Measurements from ENCODE around the gene DISC1.
"Not testable (repeated sequence)": the region's sequence is repeated elsewhere in the genome, so short reads cannot be mapped to it uniquely, and the experiment has no call there.

The DISC1 gene

DNA sequence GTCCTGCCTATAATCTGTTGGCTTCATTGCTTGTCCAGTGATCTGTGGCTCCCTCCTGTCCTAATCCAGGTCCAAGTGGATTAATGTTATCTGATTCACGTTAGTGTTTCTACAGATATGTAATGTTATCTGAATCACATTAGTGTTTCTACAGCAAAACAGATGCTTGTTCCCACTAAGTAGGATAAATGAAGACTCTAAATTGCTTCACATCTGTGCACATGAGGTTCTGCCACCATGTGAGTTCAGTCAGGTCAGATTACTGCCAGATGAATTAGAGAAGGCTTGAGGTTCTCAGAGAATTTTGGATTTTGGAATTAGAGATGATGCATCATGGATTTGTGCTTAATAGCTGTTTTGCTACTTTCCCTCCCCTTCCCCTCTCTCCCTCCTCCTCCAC lies 13.2 kb downstream of the DISC1 start:
- DNase-seq: no peak

GRCh38 chr1:231641444-231641843 lies 14.9 kb downstream of the DISC1 start:
- DNase-seq: not testable (repeated sequence)

- DNase-seq: not testable (repeated sequence)
Observed at GRCh38 chr1:231642061-231642460, 15.5 kb downstream of the DISC1 start.

DNA sequence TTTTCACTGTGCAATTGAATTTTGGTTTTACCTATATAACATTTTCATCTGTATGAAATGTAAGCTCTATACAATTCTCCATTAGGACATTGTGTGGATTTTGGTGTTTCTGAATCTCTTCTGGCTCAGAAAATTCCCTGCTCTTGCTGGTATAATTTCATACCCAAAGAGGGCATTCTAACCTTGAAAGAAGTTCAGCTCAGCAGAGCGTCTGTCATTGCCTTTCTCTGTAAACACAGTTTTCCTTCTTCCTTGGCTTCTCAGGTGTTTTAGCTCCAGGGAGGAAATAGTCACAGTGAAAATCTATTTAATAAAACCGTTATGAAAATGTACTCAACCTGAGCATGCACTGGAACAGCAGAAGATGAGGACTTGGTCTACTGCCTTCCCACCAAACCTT lies 16.0 kb downstream of the DISC1 start:
- DNase-seq: no peak

- no peak for DNase-seq
Observed at GRCh38 chr1:231643071-231643934, 16.7 kb downstream of the DISC1 start.

DNA sequence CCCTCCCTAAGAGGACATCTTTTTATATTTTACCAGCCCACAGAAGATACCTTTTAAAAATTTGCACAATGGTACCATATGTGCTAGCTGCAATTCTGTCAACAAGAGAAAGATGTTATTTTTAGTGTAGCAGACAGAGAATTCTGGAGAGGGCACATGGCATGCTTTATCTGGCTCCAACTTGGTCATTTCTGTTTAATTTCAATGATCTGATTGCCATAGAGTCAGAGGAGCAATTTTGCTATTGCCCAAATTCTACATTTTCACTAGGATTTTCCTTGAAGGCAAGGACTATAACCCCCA lies 17.3 kb downstream of the DISC1 start:
- DNase-seq: no peak

DNA sequence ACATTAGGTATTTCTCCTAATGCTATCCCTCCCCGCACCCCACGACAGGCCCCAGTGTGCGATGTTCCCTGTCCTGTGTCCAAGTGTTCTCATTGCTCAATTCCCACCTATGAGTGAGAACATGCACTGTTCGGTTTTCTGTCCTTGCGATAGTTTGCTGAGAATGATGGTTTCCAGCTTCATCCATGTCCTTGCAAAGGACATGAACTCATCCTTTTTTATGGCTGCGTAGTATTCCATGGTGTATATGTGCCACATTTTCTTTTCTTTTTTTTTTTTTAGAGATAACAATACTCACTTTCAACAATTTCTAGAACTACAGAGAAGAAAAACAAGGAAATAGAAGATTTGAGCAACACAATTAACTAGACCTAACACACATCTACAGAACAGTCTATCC lies 19.0 kb downstream of the DISC1 start:
- DNase-seq: not testable (repeated sequence)

DNA sequence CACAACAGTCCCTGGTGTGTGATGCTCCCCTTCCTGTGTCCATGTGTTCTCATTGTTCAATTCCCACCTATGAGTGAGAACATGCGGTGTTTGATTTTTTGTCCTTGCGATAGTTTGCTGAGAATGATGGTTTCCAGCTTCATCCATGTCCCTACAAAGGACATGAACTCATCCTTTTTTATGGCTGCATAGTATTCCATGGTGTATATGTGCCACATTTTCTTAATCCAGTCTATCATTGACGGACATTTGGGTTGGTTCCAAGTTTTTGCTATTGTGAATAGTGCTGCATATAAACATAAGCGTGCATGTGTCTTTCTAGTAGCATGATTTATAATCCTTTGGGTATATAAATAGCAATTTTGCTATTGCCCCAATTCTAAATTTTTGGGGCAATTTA lies 19.6 kb downstream of the DISC1 start:
- not testable (repeated sequence) for DNase-seq

DNA sequence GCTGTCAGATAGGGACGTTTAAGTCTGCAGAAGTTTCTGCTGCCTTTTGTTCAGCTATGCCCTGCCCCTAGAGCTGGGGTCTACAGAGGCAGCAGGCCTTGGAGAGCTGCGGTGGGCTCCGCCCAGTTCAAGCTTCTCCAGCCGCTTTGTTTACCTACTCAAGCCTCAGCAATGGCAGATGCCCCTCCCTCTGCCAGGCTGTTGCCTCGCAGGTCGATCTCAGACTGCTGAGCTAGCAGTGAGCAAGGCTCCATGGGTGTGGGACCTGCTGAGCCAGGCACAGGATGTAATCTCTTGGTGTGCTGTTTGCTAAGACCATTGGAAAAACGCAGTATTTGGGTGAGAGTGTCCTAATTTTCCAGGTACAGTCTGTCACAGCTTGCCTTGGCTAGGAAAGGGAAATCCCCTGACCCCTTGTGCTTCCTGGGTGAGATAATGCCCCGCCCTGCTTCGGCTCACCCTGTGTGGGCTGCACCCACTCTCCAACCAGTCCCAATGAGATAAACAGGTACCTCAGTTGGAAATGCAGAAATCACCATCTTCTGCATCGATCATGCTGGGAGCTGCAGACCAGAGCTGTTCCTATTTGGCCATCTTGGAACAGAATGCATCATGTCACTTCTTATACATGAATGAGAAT lies 25.2 kb downstream of the DISC1 start:
- DNase-seq: not testable (repeated sequence)

- DNase-seq: no peak
Observed at GRCh38 chr1:231653632-231654031, 27.0 kb downstream of the DISC1 start.

- DNase-seq: no peak
Observed at GRCh38 chr1:231656741-231657140, 30.2 kb downstream of the DISC1 start.

GRCh38 chr1:231658223-231658622 lies 31.6 kb downstream of the DISC1 start:
- not testable (repeated sequence) for DNase-seq

DNA sequence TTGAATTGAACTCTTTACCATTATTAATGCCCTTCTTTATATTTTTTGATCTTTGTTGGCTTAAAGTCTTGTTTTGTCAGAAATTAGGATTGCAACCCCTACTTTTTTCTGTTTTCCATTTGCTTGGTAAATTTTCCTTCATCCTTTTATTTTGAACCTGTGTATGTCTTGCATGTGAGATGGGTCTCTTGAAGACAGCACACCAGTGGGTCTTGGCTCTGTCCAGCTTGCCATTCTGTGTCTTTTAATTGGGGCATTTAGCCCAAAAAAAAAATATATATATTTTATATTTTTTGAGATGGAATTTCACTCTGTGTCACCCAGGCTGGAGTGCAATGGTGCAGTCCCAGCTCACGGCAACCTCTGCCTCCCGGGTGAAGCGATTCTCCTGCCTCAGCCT lies 33.6 kb downstream of the DISC1 start:
- no peak for DNase-seq

GRCh38 chr1:231663211-231663792 lies 36.7 kb downstream of the DISC1 start:
- DNase-seq: no peak

GRCh38 chr1:231665101-231665500 lies 38.5 kb downstream of the DISC1 start:
- no peak for DNase-seq

- no peak for DNase-seq
Observed at GRCh38 chr1:231665726-231666125, 39.1 kb downstream of the DISC1 start.

- no peak for DNase-seq
Observed at GRCh38 chr1:231666220-231666936, 39.8 kb downstream of the DISC1 start.

DNA sequence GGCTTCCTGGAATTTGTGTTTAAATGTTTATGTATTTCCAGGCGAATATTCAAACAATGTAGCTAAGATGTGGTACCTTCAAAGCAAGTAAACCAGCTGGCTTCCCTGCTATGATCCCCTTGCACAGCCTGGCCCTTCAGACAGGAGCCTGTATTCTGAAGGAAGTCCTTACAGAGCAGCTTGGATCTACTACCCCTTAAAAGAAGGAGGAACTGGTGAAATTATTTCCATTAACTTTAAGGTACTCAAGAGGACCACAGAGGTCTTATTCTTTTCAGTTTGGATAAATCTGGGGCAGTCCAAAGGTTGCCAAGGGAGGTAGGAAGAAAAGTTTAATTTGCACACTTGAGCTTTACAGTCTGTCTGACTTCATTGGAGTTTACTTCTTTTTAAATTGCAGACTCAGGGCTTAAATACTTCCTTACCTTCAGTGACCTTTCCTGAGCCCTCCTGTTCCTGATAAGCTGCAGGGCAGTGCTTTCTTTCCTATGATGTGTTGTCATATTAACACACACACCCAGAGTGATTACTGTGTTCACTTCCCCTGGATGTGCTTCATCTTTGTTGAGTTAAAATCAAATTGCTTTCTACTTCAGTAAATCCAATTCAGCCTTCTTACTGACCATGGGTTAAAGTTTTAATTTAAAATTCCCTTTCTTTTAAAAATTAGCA lies 40.5 kb downstream of the DISC1 start:
- no peak for DNase-seq

GRCh38 chr1:231667896-231668506 lies 41.4 kb downstream of the DISC1 start:
- DNase-seq: no peak

GRCh38 chr1:231668826-231669225 lies 42.2 kb downstream of the DISC1 start:
- DNase-seq: no peak

DNA sequence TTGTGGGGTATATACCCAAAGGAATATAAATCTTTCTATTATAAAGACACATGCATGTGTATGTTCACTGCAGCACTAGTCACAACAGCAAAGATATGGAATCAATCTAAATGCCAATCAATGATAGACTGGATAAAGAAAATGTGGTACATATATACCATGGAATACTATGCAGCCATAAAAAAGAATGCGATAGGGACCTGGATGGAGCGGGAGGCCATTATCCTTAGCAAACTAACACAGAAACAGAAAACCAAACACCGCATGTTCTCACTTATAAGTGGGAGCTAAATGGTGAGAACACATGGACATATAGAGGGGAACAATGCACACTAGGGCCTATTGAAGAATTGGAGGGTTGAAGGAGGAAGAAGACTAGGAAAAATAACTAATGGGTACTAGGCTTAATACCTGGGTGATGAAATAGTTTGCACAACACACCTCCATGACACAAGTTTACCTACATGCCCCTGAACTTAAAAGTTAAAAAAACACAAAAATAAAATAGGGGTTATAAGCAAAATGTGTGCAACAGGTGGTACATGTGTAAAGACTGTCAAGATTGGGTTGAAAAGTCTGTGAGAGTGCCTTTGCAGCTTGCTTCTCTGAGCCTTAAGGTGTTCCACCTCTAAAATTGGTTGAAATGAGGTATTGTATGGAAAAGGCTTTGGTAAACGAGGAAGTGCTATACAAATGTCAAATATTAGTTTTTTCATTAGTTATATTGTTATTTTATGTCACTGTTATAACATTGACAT lies 43.5 kb downstream of the DISC1 start:
- not testable (repeated sequence) for DNase-seq

DNA sequence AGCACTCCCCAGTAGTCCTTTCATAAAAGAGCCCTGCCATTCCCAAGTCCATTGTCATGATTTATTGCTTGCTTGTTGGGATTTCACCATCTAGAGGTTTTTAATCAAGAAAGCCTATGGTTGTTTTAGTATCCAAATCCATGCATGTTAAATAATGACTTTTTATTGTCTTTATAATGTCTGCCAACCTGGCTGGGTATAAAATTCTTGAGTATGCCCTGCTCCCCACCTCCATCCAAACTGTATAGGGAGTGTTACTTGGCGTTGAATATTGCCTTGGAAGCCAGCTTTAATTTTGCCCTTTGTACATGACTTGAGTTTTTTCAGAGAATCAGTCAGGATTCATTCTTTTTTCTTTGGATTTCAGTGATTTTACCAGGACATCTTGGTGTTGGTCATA lies 44.2 kb downstream of the DISC1 start:
- DNase-seq: no peak
